Activated naive CD8-positive, alpha-beta T cell treated with anti-CD3 and anti-CD28 coated beads for 36 hours (primary cell): ENCODE data around the gene MED26. TPM values are rescaled to one million over a fixed set of nuclear protein-coding genes. Genes with fewer than 3 reads are reported as not detected.
"Not testable (repeated sequence)": the region's sequence is repeated elsewhere in the genome, so short reads cannot be mapped to it uniquely, and the experiment has no call there.

Source experiments
- DNase-seq: peaks from one replicate; pipeline ENCODE4 v3.0.0; 2021
- H3K27ac Mint-ChIP-seq: one replicate; pipeline ENCODE4 v1.8.0; 2022; ENCODE audit warnings: mild to moderate bottlenecking, moderate library complexity, mixed read lengths
- H3K27me3 Mint-ChIP-seq: one replicate; pipeline ENCODE4 v1.8.0; 2022; ENCODE audit warnings: mild to moderate bottlenecking, mixed read lengths
- H3K36me3 Mint-ChIP-seq: one replicate; pipeline ENCODE4 v1.8.0; 2021; ENCODE audit warnings: mild to moderate bottlenecking, mixed read lengths
- H3K4me1 Mint-ChIP-seq: one replicate; pipeline ENCODE4 v1.8.0; 2021; ENCODE audit warnings: mixed read lengths
- H3K4me3 Mint-ChIP-seq: one replicate; pipeline ENCODE4 v1.8.0; 2022; ENCODE audit warnings: mild to moderate bottlenecking, moderate library complexity, mixed read lengths
- H3K9me3 Mint-ChIP-seq: one replicate; pipeline ENCODE4 v1.8.0; 2022; ENCODE audit warnings: mixed read lengths
- total RNA-seq, 2 experiments: library from RNA; stranded (reverse); gene quantifications; one replicate each; pipeline ENCODE4 v1.2.3, GENCODE V29; 2021

MED26 gene
- total RNA-seq, 2 experiments from 2014 or later: 16.0 to 17.2 TPM

DNA sequence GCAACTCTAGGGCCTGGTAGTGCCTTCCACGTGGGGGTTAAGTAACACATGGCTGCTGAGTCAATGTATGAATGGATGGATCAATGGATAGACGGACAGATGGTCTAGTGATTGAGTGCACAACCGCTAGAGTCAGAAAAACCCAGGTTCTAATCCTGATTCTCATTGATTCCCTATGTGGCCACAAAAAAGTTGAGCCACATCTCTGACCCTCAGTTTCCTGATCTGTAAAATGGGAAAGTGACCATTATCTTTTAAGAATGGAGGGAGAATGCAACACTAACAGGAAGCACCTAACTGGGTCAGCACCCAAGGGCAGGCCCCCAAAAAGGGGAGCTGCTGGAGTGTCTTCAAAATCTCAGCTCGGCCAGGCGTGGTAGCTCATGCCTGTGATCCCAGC is 29.4 kb upstream of the MED26 start:
- peaks cover 42% of the 10 kb centered on the region for H3K36me3 Mint-ChIP-seq
- H3K4me1 Mint-ChIP-seq: peaks cover 30% of the 10 kb centered on the region
- H3K9me3 Mint-ChIP-seq: no peaks in the 10 kb centered on the region
- no peak for DNase-seq
- H3K27ac Mint-ChIP-seq: no peak overlapping the region
- H3K27me3 Mint-ChIP-seq: peaks cover 6% of the 10 kb centered on the region
- H3K4me3 Mint-ChIP-seq: peak overlapping the region; percentile 18

DNA sequence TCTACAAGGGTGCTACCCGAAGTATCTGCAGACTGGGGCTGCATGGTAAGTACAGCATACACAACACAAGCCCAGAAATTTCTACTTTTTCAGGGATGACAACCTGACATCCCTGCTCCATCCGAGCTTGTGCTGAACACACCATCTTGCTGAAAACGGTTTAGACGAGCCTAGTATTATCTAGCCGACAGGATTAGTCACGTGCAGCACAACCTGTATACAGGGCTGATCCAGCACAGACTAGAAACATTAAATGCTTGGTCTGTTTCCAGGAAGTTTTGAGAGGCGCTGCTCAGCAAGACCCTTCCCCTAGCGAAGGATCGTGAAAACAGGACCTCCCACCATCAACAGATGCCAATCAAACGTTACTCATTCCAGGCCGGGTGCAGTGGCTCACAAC is 27.7 kb upstream of the MED26 start:
- Mint-ChIP-seq H3K27me3 (no peaks in the 10 kb centered on the region), H3K4me1 (peaks cover 21% of the 10 kb centered on the region), H3K4me3 (no peak overlapping the region), H3K27ac (no peak overlapping the region), H3K9me3 (no peaks in the 10 kb centered on the region), H3K36me3 (peaks cover 53% of the 10 kb centered on the region)
- DNase-seq: no peak

DNA sequence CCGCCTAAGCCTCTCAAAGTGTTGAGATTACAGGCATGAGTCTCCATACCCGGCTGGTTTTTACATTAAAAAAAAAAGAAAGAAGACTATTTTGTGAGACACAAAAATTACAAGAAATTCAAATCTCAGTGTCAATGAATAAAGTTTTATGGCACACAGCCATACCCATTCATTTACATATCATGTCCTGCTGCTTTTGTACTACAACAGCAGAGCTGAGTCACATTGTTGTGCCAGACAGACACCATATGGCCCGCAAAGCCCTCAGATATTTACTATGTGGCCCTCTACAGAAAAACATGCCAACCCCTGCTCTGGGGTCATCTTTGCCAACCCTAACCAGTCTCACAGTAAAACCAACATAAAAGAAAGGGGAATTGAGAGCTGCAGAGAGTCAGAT is 26.6 kb upstream of the MED26 start:
- Mint-ChIP-seq H3K4me3 (no peak overlapping the region), H3K9me3 (no peaks in the 10 kb centered on the region), H3K36me3 (peaks cover 55% of the 10 kb centered on the region), H3K27ac (no peak overlapping the region), H3K4me1 (peaks cover 28% of the 10 kb centered on the region), H3K27me3 (no peaks in the 10 kb centered on the region)
- no peak for DNase-seq

DNA sequence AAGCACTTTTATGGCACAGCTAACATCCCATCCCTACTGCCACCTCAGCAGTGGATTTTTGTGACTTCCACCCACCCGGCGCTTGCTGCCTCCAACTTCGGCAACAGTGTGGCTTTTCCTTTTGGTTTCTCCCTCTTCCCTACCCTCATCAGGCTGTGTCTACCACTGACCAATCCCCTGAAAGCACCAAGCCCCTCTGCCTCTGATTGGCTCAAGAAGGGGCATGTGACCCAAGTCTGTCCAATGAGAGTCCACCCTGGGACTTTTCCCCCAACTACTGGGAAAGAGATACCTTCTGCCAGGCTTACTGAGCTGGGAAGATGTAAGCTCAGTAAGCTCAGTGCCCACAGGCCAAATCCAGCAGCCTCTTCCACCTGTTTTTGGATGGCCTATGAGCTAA is 26.1 kb upstream of the MED26 start:
- peaks cover 51% of the 10 kb centered on the region for H3K36me3 Mint-ChIP-seq
- H3K4me1 Mint-ChIP-seq: peaks cover 29% of the 10 kb centered on the region
- H3K9me3 Mint-ChIP-seq: no peaks in the 10 kb centered on the region
- no peak overlapping the region for H3K27ac Mint-ChIP-seq
- no peak for DNase-seq
- no peak overlapping the region for H3K4me3 Mint-ChIP-seq
- H3K27me3 Mint-ChIP-seq: no peaks in the 10 kb centered on the region

- H3K27ac Mint-ChIP-seq: no peak overlapping the region
- no peak overlapping the region for H3K4me3 Mint-ChIP-seq
- H3K36me3 Mint-ChIP-seq: peaks cover 38% of the 10 kb centered on the region
- no peak for DNase-seq
- H3K4me1 Mint-ChIP-seq: peaks cover 20% of the 10 kb centered on the region
- H3K9me3 Mint-ChIP-seq: no peaks in the 10 kb centered on the region
- no peaks in the 10 kb centered on the region for H3K27me3 Mint-ChIP-seq
These were observed 24.9 kb upstream of the MED26 start for GRCh38 chr19:16652854-16653253.

DNA sequence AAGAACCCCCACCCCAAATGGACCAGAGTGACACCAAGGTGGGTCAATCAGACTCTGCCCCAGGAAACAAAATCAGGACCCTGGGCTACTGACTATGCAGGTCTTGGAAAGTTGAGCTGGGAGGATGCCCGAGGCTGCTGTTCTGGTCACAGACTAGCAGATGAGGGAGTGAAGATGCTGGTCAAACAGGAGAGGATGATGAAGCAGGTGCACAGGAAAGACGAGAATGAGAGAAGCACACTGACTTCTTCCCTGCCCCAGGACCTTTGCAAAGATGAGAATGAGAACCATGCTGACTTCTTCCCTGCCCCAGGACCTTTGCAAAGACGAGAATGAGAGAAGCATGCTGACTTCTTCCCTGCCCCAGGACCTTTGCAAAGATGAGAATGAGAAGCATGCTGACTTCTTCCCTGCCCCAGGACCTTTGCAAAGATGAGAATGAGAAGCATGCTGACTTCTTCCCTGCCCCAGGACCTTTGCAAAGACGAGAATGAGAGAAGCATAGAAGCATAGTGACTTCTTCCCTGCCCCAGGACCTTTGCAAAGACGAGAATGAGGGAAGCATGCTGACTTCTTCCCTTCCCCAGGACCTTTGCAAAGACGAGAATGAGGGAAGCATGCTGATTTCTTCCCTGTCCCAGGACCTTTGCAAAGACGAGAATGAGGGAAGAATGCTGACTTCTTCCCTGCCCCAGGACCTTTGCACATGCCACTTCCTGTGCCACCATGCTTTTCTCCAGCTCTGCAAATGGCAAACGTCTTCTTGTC is 23.6 kb upstream of the MED26 start:
- H3K4me3 Mint-ChIP-seq, H3K9me3 Mint-ChIP-seq, DNase-seq, H3K27me3 Mint-ChIP-seq: not testable (repeated sequence)
- Mint-ChIP-seq H3K36me3 (peaks cover 33% of the 10 kb centered on the region), H3K27ac (peak overlapping the region; percentile 21), H3K4me1 (peaks cover 14% of the 10 kb centered on the region)

GRCh38 chr19:16650821-16651220 is 22.8 kb upstream of the MED26 start:
- peaks cover 30% of the 10 kb centered on the region for H3K36me3 Mint-ChIP-seq
- H3K4me1 Mint-ChIP-seq: peaks cover 11% of the 10 kb centered on the region
- H3K27ac Mint-ChIP-seq: no peak overlapping the region
- DNase-seq: no peak
- no peaks in the 10 kb centered on the region for H3K9me3 Mint-ChIP-seq
- H3K27me3 Mint-ChIP-seq: no peaks in the 10 kb centered on the region
- no peak overlapping the region for H3K4me3 Mint-ChIP-seq

GRCh38 chr19:16649734-16650133 is 21.7 kb upstream of the MED26 start:
- Mint-ChIP-seq H3K27ac (no peak overlapping the region), H3K4me3 (no peak overlapping the region), H3K36me3 (peaks cover 28% of the 10 kb centered on the region), H3K4me1 (peaks cover 9% of the 10 kb centered on the region), H3K9me3 (no peaks in the 10 kb centered on the region), H3K27me3 (no peaks in the 10 kb centered on the region)
- DNase-seq: no peak

GRCh38 chr19:16645140-16645539 is 17.1 kb upstream of the MED26 start:
- Mint-ChIP-seq H3K4me1 (peaks cover 10% of the 10 kb centered on the region), H3K36me3 (peaks cover 5% of the 10 kb centered on the region), H3K27me3 (no peaks in the 10 kb centered on the region), H3K27ac (no peak overlapping the region), H3K9me3 (no peaks in the 10 kb centered on the region), H3K4me3 (no peak overlapping the region)
- DNase-seq: no peak

- no peak for DNase-seq
- H3K4me1 Mint-ChIP-seq: peaks cover 15% of the 10 kb centered on the region
- no peak overlapping the region for H3K27ac Mint-ChIP-seq
- H3K27me3 Mint-ChIP-seq: no peaks in the 10 kb centered on the region
- peaks cover 19% of the 10 kb centered on the region for H3K36me3 Mint-ChIP-seq
- no peaks in the 10 kb centered on the region for H3K9me3 Mint-ChIP-seq
- no peak overlapping the region for H3K4me3 Mint-ChIP-seq
These were observed 13.7 kb upstream of the MED26 start for GRCh38 chr19:16641695-16642094.

DNA sequence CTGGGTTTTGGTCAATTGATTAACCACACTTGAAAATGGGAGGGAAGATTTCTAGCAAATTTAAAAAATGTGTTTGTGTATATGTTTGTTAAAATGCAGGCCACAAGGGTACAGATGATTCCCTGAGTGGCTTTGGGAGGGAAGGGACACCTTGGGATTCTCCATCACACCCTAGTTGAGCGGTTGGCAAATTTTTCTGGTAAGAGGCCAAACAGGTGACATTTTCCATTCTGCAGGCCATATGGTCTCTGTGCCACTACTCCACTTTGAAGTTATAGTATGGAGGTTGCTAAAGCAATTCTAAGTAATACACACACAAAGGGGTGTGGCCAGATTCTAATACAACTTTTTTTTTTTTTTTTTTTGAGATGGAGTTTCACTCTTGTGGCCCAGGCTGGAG is 12.9 kb upstream of the MED26 start:
- H3K9me3 Mint-ChIP-seq: no peaks in the 10 kb centered on the region
- peaks cover 15% of the 10 kb centered on the region for H3K4me1 Mint-ChIP-seq
- peaks cover 19% of the 10 kb centered on the region for H3K36me3 Mint-ChIP-seq
- DNase-seq: no peak
- H3K4me3 Mint-ChIP-seq: no peak overlapping the region
- no peak overlapping the region for H3K27ac Mint-ChIP-seq
- no peaks in the 10 kb centered on the region for H3K27me3 Mint-ChIP-seq

- Mint-ChIP-seq H3K9me3 (no peaks in the 10 kb centered on the region), H3K27ac (no peak overlapping the region), H3K27me3 (no peaks in the 10 kb centered on the region), H3K36me3 (peaks cover 19% of the 10 kb centered on the region), H3K4me3 (no peak overlapping the region), H3K4me1 (peaks cover 13% of the 10 kb centered on the region)
- DNase-seq: no peak
These were observed 10.7 kb upstream of the MED26 start for GRCh38 chr19:16638666-16639065.

DNA sequence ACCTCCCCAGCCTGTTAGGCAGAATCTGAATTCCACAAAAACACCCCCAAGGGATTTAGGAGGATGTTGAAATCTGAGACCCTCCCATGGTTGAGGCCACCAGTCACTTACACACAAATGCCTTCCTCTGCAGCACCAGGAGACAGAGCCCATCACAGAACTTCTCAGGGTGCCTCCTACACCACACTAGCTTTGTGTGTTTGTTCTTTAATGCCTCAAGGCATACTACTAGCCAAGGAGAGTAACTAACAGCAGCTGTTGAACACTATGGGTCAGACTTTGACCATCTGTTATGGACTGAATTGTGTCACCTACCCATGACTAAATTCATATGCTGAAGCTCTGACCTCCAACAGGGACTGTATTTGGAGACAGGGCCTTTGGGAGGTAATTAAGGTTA is 9.5 kb upstream of the MED26 start:
- H3K27me3 Mint-ChIP-seq: no peaks in the 10 kb centered on the region
- no peak overlapping the region for H3K27ac Mint-ChIP-seq
- peaks cover 12% of the 10 kb centered on the region for H3K4me1 Mint-ChIP-seq
- no peak for DNase-seq
- H3K9me3 Mint-ChIP-seq: no peaks in the 10 kb centered on the region
- no peak overlapping the region for H3K4me3 Mint-ChIP-seq
- peaks cover 19% of the 10 kb centered on the region for H3K36me3 Mint-ChIP-seq

GRCh38 chr19:16631465-16631864 is 3.5 kb upstream of the MED26 start:
- H3K4me3 Mint-ChIP-seq: no peak overlapping the region
- no peaks in the 10 kb centered on the region for H3K27me3 Mint-ChIP-seq

GRCh38 chr19:16628984-16629691 is 1.1 kb upstream of the MED26 start:
- H3K27ac Mint-ChIP-seq: peak overlapping the region; percentile 100
- H3K4me1 Mint-ChIP-seq: peaks cover 36% of the 10 kb centered on the region
- H3K4me3 Mint-ChIP-seq: peak overlapping the region; percentile 99
- peaks cover 25% of the 10 kb centered on the region for H3K36me3 Mint-ChIP-seq
- DNase-seq: no peak
- no peaks in the 10 kb centered on the region for H3K9me3 Mint-ChIP-seq
- no peaks in the 10 kb centered on the region for H3K27me3 Mint-ChIP-seq

More at GRCh38 chr19:16631465-16631864, 3.5 kb upstream of the MED26 start:
- Mint-ChIP-seq H3K27ac (no peak overlapping the region), H3K9me3 (no peaks in the 10 kb centered on the region), H3K4me1 (peaks cover 15% of the 10 kb centered on the region), H3K36me3 (peaks cover 12% of the 10 kb centered on the region)
- DNase-seq: no peak

DNA sequence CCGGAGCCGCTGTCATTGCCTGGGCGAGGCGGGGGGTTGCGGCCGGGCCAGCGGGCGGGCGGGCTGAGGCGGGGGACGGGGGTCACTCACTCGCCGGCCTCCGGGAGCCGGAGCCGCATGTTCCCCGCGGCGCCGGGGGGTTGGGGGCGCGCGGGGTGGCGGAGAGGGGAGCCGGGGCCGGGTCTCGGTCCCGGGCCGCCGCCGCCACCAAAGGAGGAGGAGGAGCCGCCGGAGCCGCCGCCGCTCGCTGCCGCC is 149 bp downstream of the MED26 start:
- Mint-ChIP-seq H3K27me3 (no peaks in the 10 kb centered on the region), H3K9me3 (no peaks in the 10 kb centered on the region), H3K36me3 (peaks cover 25% of the 10 kb centered on the region), H3K27ac (no peak overlapping the region), H3K4me1 (peaks cover 41% of the 10 kb centered on the region), H3K4me3 (peak overlapping the region; percentile 94)
- DNase-seq: no peak
